NAMALWA (cell line): ENCODE results near the gene SYS1.

Experiments
- DNase-seq: peaks from one replicate; pipeline ENCODE4 v3.0.0-alpha.2; 2015; ENCODE audit warnings: low spot score

SYS1 gene

GRCh38 chr20:45387274-45387673, 24.3 kb downstream of the SYS1 start:
- no peak for DNase-seq

- no peak for DNase-seq
Measured at GRCh38 chr20:45390931-45391330, 28.0 kb downstream of the SYS1 start.

- DNase-seq, result no peak
Measured at GRCh38 chr20:45391559-45391958, 28.6 kb downstream of the SYS1 start.

- DNase-seq, result no peak
Measured at GRCh38 chr20:45392733-45393132, 29.8 kb downstream of the SYS1 start.

- DNase-seq, result no peak
Measured at GRCh38 chr20:45394221-45395113, 31.5 kb downstream of the SYS1 start.

- DNase-seq, result no peak
Measured at GRCh38 chr20:45395114-45395415, 32.1 kb downstream of the SYS1 start.

GRCh38 chr20:45399018-45399417, 36.1 kb downstream of the SYS1 start:
- DNase-seq, result no peak

GRCh38 chr20:45400346-45401031, 37.5 kb downstream of the SYS1 start:
- no peak for DNase-seq

GRCh38 chr20:45402946-45403345, 40.0 kb downstream of the SYS1 start:
- no peak for DNase-seq

GRCh38 chr20:45404438-45404837, 41.5 kb downstream of the SYS1 start:
- no peak for DNase-seq

- no peak for DNase-seq
Measured at GRCh38 chr20:45405571-45406259, 42.8 kb downstream of the SYS1 start.

- no peak for DNase-seq
Measured at GRCh38 chr20:45406260-45407066, 43.5 kb downstream of the SYS1 start.

- no peak for DNase-seq
Measured at GRCh38 chr20:45407067-45407745, 44.2 kb downstream of the SYS1 start.

GRCh38 chr20:45407783-45408645, 45.1 kb downstream of the SYS1 start, which contains the start of gene DBNDD2:
Gene DBNDD2, plus strand, starts transcription at chr20:45408289. Its CDS starts 179 bp downstream, at chr20:45408468.
- no peak for DNase-seq

GRCh38 chr20:45408646-45409213, 45.8 kb downstream of the SYS1 start:
- no peak for DNase-seq

GRCh38 chr20:45409521-45410272, 46.7 kb downstream of the SYS1 start:
- no peak for DNase-seq

GRCh38 chr20:45410887-45411286, 47.9 kb downstream of the SYS1 start:
- DNase-seq, result no peak

- no peak for DNase-seq
Measured at GRCh38 chr20:45412653-45413052, 49.7 kb downstream of the SYS1 start.

GRCh38 chr20:45413479-45413878, 50.5 kb downstream of the SYS1 start:
- DNase-seq, result no peak
